ENCODE data around the gene RCOR1. TPM values are rescaled to one million over a fixed set of nuclear protein-coding genes. Genes with fewer than 3 reads are reported as not detected.

Gene RCOR1
- total and polyA plus RNA-seq, 2 of the 8 experiments (the other 6 are each of a cell fraction or from before 2014, with no cell fraction given): 12.3 to 26.3 TPM

- TF ChIP-seq HDAC2 (IDR thresholded peaks at IDR 0.05; ENCODE audit: borderline replicate concordance in 1 of 2, low read depth in 2 of 2, low read length in 2 of 2) (peak in 1 of 2 experiments; percentile 59; a peak in 1 of 4 replicates), TBP (IDR thresholded peaks at IDR 0.05; ENCODE audit: low read depth, low read length) (peak; percentile 21; the same call in 1 of the 2 replicates), ASH2L (IDR thresholded peaks at IDR 0.05; ENCODE audit: low read length) (peak; percentile 96), TEAD4 (IDR thresholded peaks at IDR 0.05; ENCODE audit: low read depth, low read length) (peak; percentile 62; the same call in 1 of the 2 replicates), EGR1 (IDR thresholded peaks at IDR 0.05; ENCODE audit: borderline replicate concordance, low read depth, low read length) (no peak), E2F6 (IDR thresholded peaks at IDR 0.05) (no peak; the same call in none of the 2 replicates)
Measured at GRCh38 chr14:102545461-102546265, 46.8 kb upstream of the RCOR1 start (continued).
